HG03097 (cell line): ENCODE measurements around the gene RNF144A.

Experiments used
- ATAC-seq: cut with Tn5 transposase; IDR thresholded peaks from one replicate; pipeline ENCODE4 v1.9.1; 2021; ENCODE audit not compliant: unreplicated experiment, low FRiP score

RNF144A gene

DNA sequence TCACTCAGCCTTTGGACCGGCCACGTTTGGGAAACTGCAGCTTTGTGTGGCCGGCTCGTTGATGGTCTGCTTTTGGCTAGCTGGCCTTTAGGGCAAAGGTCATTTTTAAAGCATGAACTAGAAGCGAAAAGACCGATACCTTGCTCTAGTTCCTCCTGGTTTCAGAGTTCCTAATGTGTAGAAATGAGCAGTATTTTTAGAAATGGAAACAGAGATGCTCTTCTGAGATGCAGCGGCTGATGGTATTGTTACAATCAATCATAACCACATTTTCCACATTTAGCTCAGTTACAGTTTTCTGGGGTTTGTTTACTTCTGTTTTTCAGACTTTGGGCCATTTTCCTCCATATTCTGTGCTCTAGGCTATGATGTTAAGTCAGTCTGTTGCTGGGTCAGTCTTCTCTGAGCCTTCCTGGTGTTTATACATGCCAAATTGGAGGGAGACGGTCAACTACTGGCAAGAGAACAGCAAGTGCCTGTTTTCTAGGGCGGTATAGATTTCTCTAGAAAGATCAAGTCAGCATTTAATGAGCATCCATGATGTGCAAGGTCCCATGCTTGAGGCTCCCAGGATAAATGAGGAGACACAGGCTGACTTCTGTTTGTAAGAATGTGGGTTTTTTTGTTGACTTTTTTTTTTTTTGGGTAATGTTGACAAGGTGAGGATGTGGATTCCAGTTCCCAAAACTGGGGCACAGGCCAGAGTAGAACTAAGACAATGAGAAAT lies 28.0 kb downstream of the RNF144A start:
- ATAC-seq = peak; percentile 86

DNA sequence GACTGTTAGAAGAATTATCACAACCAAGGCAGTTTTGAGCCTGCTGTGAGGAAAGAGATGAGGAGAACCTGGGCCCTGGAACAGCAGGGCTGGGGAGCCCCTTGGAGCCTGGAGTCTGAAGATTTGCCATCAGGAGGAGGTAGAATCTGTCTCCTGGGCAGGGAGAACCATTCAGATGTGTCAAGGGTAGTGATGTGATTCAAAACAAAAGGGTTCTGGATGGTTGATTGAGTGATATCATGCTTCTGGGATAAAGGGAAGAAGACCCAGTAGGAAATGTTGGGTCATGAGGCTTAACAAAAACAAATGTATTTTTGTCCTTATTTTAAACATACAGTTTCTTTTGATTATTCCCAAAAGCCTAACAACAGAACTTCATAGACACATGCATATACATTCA lies 28.6 kb downstream of the RNF144A start:
- no peak for ATAC-seq

DNA sequence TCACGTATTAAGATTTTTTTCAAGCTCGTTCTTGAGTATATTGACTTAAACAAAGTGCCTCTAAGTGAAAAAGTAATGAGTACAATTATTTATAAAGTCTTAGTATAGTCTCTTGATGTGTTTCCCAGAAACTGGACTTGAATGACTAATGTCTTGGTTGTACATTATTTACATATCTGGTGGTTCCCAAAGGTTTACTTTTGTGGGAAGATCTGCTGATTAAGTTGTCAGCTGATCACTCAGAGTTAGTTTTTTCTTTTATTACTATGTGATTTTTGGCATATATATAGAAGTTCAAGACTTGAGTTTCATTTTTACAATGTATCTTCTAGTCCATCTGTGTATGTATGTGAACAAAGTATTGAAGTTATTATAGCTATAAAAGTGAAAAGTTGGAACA lies 29.5 kb downstream of the RNF144A start:
- no peak for ATAC-seq

DNA sequence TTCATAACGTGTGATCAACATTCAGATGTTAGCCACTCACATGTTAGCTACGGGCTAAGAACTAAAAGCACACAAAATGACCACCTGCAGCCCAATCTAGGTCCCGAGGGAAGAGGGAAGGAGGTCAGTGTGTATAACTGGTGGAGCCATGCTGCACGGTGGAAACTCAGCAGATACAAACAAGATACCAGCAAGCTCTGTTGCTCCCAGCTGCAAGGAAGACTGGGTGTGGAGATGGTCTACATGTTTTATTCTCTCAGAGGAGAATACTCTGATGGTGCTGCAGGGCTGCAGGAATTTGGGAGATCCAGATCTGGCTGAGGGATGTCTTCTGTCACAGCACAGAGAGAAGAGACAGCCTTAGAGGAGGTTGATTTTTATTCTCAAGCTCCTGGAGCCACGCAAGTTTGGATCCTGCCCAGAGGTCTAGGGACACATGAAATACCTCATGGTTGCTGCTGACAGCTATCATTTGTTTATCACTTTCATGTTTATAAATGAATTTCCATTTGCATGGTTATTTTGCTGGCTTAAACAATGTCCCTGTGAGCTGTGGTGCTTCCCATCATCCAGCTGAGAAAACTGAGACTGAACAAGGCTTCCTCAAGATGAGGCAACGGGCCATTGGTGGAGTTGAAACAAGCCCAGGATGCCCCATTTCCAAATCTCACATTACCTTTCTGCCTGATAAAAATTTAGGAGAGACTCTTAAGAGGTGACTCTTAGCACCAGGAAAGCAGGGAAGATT lies 30.9 kb downstream of the RNF144A start:
- ATAC-seq = no peak

DNA sequence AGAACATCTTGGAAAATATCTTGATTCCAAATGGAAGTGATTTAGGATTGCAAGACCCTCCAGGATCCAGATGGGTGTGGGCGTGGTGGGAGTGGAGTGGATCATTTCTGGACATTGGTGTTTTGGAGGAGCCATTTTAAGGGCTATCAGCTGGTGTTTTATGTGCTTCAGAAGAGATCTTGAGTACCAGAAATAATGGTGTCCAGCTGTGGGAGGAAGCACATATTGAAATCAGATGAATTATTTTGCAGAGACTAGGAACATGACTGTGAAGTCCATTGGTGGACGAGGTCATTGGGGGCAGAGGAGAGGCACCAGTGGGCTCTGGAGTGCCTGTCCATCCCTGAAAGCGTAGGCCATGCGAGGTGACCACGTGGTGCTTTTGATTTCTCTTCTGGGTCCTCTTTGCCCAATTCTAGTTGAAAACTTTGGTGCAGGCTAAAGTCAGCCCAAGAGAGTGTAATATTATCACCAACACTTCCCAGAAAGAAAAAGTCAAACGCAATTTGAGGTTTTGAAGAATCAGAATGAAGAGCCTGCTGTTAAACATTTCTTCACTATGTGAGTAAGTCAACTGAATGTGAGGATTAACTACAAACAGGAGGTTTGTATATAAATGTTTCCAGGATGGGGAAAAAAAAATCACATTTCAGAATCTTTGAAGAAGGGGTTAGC lies 31.6 kb downstream of the RNF144A start:
- ATAC-seq = no peak

DNA sequence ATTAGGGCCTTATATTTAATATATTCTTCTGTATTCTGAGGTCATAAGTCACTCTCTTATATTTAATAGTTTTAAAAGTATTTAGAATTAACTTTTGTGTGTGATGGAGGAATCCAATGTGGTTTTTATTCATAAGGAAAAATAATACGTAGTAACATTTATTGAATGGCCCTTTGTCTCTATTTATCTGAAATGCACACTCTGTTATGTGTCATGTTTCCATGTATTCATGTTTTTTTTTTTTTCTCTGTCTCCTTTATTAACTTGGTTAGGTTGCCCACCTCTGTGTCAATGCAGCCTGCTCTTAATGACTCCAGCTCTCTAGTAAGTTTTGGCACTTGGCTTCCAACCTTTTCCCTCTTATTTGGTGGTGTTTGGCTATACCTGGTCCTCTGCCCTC lies 33.8 kb downstream of the RNF144A start:
- ATAC-seq = no peak

DNA sequence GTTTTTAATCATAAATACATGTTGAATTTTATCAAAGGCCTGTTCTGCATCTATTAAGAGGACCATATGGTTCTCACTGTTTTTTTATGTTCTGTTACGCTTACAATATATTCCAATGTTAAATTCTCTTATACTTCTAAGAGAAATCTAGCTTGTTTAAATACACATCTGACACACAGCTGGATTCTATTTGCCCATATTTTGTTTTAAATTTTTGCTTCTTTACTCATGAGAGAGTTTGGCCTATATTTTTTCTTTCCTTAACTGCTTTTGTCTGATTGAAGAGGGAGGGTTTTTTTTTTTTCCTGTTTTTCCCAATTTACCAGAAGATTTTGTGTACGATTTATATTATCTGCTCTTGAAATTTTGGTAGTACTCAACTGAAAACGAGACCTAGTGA lies 34.9 kb downstream of the RNF144A start:
- no peak for ATAC-seq

DNA sequence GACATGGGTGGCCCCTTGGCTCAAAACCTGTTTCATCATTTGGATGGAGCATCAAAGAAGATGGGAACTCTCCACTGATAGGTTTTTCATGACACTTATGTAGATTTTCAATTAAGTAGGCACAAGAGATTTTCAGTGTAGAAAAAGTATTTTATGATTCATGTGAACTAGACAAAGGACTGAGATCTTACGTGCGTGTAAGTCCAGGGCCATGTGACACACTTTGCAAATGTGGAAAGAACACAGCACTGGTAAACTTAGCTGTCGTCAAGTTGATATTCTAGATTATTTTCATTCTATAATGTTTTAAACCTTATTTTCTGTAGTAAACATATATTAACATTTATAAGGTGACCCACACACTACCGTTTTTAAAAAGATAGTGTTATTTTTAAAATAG lies 37.4 kb downstream of the RNF144A start:
- no peak for ATAC-seq

DNA sequence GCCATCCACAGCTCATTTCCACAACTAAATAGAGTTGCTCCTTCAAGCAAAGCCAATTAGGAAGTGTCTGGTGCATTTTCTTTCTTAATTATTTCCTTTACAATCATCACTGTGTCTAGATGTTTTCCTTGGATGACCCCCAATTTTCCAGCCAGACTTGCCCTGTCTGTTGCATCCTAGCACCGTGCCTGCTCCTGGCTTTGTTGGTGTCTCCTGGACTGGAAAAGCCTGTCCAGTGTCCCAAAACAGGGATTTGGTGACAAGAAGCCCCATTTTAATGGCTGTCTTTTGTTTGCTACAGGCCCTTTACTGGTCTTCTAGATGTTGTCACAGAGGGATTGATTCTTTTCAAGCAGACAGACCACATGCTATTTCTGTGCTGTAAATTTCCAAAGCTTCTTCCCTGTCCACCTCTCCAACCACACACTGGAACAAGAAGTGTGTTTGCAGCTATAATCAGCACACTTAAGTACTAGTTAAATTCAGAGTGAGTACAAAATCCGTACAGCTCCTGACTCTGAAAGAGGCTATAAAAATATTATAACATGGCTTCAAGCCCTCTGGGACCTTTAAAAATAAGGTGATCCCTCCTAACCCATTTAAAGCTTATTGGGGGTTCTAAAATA lies 38.4 kb downstream of the RNF144A start:
- ATAC-seq = no peak

DNA sequence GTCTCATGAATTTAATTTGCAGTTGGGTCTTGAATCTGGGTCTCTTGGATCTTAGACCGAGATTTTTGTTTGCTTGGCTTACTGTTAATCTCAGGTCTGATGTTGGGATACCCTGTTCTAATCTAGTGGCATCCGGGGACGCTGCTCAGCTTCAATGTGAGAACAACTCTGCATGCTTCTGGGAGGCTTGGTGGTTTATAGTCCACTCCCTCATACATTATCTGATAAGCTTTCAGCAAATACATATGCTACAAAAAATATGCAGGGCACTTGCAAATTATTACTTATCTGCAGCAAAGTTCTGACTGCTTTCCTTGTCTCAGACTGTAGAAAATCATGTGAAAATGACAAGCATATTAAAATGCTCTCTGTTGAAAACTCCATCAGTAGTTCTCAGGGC lies 39.4 kb downstream of the RNF144A start:
- no peak for ATAC-seq

DNA sequence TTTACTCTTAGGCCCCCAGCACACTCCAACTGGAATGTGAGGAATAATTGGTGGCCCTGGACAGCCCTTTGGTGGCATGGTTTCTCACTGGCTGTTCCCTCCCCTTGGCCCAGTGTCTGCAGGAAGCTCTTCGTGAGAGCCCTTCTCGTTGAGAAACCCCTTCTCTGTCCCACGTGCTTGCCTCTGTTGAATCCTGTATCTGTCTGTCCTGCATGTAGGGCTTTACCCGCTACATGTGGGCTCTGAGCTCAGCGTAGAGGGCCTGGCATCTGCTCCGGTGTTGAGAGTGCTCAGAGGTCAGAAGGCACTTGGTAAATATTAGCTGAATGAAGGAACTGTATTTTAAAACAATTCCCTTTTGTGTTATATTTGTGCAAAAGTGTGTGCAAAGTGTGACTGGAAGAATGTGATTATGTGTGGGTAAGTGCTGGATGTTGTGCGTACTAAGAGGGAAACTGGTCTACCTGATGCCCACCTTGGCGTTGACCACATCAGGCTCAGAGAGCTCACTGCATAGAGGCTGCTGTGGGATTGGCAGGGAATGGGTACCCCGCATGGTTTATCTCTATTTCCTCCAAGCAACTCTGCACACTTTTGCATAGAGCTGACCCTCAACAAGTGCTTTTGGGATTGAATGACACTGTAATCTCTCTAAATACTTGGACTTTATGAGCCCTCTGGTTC lies 40.0 kb downstream of the RNF144A start:
- no peak for ATAC-seq

DNA sequence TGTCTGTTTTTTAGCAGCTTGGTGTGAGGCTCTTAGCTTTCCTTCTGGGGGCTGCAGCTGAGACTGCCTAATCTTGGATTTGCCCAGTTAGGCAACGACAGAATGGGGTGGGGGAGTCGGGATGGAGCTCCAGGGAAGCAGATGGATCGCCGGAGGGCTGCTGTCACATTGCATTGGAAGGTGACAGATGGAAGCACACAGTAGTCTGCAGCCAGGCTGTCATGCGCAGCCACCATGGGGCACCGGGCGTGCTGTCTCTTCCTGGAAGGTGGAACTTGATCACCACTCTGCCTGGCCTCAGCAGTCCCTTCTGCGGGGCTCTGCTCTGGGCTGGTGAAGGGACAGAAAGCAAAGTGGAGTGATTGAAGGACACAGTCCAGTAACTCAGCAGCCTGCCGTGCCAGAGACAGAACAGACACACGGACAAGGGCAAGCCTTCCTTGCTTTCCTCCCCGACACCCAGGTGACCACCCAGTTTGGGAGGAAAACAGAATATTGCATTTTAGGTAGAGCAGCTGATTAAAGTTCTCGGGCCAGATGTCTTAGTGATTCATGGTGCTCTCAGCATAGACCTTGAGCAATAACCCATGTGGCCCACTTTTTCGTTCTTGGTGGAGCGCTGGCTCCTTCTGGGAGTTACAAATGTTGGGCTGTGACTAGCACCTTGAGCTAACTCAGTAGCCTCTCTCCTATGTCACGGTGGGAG lies 40.9 kb downstream of the RNF144A start:
- no peak for ATAC-seq

DNA sequence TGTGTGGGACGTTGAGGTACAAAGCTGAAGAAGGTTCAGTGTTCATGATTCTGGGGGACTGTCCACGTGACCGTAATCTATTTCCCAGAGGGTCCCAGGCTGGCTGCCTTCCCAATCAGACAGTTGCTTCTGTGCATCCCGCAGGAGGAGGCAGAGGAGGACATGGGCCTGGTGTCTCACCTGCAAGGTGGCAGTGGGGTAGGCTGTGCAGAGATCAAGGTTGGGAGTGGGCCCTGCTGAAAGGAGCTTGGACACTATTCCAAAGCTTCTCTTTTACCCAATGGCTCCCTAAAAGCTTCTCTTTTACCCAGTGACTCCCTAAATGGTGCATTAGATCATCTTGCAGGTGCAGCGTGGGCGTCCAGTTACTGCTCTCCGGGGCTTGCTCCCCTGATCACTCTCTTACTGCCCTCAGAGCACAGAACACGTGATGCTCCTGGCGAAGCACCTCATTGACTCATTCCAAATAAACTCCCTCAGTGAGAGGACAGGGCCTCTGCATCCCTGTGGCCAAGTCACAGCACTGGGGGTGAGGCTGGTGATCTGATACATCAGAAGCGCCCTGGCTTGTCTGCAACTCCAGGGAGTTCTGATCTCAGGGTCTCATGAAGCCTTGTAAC lies 41.5 kb downstream of the RNF144A start:
- no peak for ATAC-seq

DNA sequence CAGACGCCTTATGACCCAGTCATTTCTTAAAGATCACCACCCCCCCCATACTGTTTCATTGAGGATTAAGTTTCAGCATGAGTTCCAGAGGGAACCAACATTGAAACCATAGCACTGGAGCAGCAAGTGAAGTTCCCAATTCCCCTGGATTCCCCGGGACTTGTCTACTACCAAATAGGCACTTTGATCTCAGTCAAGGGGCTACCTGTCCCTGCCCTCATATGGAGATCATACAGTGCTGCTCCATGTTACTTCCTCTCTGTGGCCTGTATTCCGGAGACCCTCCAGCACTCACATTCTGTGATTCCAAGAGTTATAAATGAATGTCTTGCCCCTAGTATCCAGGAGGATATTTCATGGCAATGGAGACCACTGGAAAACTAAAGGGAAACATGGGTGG lies 42.5 kb downstream of the RNF144A start:
- no peak for ATAC-seq

DNA sequence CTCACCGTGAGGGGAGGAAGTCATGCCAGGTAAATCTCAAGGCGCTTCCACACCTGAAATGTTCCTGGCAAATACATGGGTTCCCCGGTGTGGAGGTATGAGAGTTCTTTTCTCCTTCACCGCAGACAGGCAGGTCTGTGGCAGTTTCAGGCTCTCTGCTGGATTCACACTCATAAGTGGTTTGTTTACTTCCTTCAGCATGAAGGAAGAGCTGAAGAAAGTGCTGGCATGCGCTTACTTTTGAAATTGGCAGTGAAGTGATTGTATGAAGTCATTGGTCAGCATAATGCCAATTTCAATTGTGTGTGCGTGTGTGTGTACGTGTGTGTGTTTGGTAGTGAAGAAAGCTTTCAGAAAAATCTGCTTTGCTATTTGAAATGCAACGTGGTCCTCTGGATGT lies 43.4 kb downstream of the RNF144A start:
- no peak for ATAC-seq

DNA sequence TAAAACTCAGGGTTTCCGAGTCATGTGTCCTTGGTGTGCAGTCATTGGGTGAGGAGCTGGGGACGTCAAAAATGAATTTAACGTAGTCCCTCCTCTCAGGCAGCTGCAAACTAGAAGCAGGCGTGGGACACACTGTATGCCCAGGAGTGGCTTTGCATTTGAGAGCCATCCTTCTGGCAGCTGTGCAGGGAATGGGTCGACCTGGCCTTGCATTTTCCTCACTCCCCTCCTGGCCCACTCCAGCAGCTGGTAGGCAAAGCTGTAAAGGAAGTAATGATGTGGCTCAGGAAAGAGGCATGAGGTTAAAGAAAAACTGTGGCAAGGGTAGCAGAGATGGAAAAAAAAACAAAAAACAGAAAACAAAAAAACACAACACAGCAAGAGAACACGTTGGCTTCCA lies 46.5 kb downstream of the RNF144A start:
- ATAC-seq = no peak

DNA sequence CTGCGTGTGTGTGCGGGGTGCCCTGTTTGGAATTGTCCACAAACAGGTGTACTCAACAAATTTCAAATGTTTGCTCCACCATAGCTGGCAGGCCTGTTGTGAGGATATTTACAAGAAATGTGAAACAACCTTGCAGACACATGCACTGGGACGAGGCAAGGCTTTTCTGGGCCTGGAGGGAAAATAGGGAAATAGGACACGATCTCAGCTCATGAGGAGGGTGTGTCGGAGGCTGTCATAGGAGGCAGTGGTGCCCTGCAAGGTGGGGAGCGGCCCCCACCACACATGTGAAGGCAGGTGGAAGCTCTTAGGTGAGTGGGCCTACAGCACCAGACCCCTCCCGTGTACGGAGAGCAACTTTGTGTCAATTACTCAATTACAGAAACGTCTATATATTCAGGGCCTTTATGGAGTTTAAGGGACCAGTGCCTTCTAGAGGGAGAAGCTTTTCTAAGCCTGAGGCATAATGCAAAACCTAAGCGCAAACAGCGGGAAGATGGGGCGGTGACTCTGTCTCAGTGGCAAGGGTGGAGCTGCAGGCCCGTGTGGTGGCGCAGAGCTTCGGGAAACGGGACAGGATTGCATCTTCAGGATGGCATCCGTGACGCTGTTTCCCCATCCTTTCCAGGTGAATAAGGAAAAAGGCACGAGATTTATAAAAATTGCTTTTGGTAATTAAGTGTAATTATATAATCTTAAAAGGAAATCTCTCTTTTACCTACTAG lies 48.0 kb downstream of the RNF144A start:
- no peak for ATAC-seq

DNA sequence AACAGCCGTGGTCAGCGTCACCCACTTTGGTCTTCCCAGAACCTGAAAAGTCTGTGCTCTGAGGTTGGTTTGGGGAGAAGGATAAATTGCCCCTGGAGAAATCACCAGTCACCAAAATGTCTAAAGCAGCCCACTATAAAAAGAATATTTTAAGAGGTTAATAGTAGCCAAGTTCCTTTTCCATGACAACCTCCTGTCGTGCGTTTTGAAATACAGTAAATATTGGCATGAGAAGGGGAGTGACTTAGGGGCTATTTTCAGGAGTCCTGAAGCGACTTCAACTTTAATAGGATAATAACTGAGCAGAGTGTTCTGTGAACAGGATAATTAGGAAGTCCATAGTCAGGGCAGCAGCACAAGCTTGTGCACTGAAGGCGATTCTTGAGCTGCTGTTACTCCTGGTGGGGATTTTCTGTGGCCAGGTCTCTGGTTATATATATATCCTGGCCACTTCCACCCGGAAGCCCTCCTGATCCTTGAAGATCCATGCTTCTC lies 49.3 kb downstream of the RNF144A start:
- ATAC-seq = no peak

DNA sequence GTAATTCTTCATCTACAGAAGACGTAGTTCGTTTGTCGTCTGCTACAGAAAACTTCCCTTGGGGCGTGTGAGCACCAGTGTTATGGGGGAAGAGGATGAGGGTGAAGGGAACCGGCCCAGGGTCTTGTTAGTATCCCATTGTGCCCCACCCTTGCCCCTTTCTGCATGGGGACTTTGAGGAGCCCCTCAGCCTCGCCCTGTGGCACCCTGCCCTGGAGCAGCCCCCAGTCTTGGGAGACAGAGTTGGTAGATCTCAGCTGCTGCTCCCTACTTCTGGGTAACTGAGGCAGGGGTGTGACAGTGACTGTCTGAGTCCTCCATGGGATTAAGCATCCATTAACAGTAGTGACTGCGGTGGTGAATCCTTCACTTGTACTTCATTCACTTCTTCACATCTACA lies 50.1 kb downstream of the RNF144A start:
- no peak for ATAC-seq
